NCI-H187 (cell line): ENCODE results near the gene FANCC.

Experiments
- DNase-seq, 2 experiments: peaks; one replicate each; lab custom pipeline; 2025; lab: John Stamatoyannopoulos, UW

Gene FANCC

GRCh38 chr9:95143591-95144561, 173.6 kb downstream of the FANCC start:
- no peak for DNase-seq

DNA sequence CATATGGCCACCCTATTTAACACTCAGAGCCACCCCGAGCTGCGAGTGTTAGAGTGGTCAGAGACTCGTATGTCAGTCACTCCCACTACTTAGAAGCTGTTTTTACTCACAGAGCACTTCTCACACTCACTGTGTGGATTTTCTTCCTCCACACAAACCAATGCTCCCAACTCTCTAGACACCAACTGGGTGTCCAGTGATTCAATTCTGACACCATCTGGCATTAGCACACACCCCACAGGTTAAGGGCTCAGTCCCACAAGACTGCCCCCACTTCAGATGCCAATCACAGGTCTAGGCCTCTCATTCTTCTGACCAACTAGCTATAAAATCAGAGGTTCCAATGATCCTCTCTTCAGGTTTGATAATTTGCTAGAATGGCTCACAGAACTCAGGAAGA, 174.8 kb downstream of the FANCC start:
- DNase-seq: no peak

- DNase-seq: no peak
Observed at GRCh38 chr9:95142315-95142714, 175.2 kb downstream of the FANCC start.

DNA sequence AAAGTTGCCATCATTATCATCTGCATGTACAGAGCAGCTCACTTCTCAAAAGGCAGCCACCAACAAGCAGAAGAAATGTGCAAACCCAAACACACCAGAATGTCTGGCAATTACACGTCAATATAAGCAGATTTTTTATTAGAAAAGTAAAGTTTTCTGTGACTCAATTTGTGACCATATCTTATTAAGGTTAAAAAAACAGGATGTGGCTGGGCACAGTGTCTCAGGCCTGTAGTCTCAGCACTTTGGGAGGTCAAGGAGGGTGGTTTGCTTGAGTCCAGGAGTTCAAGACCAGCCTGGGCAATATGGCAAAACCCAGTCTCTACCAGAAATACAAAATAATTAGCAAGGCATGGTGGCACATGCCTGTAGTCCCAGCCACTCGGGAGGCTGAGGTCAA, 176.7 kb downstream of the FANCC start:
- no peak for DNase-seq

- no peak for DNase-seq
Observed at GRCh38 chr9:95139126-95139525, 178.4 kb downstream of the FANCC start.

DNA sequence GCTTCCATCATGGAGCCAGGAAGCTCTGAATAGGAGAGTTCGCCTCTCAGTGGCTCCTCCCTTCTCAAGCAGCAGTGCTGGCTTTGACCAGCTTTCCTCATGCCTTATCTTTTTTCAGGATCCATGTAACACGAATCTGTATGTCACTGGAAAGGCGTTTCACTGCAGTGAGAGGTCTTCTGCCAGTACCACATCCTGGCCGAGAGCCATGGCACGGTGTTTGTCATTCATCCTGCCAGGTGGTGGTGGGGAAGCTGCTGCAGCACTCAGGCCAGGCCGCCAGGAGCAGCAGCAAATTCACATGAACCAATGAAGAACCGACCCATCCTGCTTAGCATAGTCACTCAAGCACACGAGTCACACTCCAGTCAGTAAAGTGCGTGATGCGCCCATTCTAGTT, 179.0 kb downstream of the FANCC start:
- peak; percentile 31 to 57 for DNase-seq

GRCh38 chr9:95137587-95138145, 179.8 kb downstream of the FANCC start:
- DNase-seq: peak in 1 of 2 experiments; percentile 11

- DNase-seq: no peak
Observed at GRCh38 chr9:95135756-95136155, 181.8 kb downstream of the FANCC start.

DNA sequence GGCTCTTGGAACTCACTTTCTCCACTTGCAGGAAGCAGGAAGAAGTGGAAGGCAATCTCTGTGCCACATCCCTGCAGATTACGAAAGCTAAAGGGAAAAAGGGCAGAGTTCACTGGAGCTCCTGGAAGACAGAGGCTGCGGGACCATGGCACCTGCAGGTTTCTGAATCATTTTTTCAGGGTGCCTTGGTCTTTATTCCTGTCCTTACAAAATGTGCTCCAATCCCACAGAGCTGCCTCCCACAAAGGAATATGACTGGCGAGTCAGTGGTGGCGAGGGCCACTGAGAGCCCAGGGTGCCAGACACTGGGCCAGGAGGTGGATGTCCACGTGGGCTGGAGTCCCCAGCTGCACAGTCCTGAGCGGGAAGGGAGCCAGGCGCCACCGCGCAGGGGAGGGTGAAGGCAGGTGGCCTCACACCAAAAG, 183.0 kb downstream of the FANCC start:
- DNase-seq: no peak

DNA sequence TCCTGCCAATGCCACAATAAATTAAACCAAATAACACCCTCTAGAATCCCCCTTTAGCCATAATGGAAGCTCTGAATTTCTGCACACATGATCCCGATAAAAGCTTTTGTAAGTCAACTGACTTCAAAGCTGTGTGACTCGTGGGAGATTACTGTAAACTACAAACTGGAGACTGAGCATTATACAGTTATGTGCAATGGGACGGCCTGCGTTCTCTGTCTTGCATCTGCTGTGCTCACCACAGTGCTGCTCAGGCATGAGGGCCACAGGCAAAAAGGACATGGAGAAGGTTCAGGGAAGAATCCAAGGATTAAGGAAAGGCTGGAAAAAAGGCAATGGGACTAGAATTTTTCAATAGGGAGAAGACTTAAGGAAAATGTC, 184.2 kb downstream of the FANCC start:
- no peak for DNase-seq

DNA sequence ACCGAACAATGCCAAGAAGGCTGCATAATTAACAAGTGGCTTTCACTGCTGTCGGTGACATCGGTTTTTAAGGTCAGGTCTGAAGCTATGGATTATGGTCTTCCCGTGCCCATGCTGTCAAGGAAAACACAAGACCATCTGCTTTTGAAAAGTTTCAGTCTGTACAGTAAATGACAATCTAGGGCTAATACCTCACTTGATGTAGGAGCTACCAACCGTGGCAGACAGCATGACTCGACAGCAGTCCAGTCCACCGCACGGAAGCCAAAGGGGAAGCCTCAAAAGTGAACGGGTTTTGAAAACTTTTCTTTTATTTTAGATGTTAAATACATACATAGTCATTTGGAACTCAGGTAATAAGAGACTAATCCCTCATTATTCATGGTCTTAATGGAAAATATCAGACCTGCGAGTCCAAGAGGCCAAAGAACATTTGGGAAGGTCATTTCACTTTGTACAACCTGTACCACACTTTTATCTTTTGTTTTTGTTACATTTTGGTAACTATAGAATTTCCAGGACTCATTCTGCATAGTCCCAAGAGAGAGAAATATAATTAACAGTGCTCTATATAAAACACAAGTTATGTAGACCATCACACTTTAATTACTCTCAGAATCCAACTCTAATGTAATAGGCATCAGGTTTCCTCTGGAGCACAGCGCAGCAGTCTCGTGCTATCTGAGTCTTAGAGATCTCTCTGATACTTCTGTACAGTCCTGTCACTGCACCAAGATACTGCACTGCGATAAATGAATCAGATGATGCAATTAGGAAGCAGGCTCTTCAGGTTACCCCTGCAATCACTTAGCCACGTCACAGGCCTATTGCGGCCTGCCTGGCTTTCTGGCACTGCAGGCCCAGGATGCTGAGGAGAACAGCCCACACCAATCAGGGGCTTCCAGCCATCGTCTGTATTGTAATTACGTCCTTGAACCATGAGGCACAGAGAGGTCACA, 184.9 kb downstream of the FANCC start:
- no peak for DNase-seq

DNA sequence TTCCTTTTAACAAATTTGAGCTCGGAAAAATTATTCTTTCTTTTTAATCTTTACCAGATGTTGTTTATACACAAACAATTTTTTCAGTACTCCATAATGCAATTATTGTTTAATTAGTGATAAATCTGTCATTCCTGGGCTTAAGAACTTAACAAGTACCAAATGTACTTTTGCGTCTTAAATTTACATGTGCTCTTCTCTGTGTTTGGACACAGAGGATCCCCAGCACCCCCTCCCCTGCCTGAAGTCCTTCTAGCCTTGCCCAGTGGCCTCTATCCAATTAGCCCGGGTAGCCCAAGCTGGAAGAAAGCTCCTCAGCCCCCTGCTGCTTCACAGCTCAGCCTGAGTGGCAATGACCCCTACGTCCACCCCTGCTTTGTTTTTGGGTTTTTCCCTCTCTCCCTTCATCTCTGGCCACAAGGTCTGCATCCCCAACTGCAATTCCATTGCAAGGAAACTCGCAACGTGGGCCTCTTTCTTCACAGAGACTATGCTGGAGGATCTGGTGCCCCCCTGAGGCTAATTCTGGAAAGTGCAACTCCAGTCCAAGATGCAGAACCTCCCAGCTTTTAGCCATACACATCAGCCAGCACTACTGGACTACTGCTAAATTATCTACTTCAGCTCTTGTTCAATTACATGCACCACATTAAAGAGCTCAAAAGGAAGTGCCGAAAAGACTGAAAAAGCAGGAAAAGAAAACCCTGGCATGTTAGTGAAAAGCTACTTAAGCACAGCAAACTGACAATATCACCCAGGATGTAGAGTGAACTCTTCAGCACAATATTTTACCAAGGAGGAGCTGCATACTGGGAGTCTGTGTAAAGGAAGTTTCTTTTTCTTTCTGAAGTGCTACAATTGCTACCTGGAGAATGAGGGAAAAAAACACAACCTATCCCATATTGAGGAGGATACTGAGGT, 186.2 kb downstream of the FANCC start:
- no peak for DNase-seq

- no peak for DNase-seq
Observed at GRCh38 chr9:95130484-95130883, 187.0 kb downstream of the FANCC start.

- DNase-seq: no peak
Observed at GRCh38 chr9:95129476-95130291, 187.8 kb downstream of the FANCC start.

GRCh38 chr9:95128177-95128524, 189.4 kb downstream of the FANCC start:
- DNase-seq: no peak

GRCh38 chr9:95127249-95128176, 190.0 kb downstream of the FANCC start:
- peak in 1 of 2 experiments; percentile 21 for DNase-seq

DNA sequence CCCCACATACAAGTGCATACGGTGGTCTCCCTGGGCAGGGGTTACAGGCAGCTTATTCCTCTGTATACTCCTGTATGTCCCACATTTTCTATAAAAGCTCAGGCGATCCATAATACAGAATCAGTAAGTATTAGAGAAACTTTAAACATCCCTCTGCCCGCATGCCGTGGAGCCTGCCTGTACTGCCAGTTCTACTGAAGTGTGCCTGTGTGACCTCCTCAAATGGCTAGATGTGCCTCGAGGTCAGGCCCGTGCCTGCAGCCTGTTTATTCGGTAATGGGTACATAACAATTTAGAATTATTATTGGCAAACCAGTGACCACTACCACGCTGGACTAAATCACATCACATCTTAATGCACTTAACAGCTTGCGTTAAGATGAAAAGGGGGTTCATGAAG, 190.8 kb downstream of the FANCC start:
- DNase-seq: no peak

GRCh38 chr9:95125652-95126051, 191.9 kb downstream of the FANCC start:
- DNase-seq: no peak
